ENCODE data around the gene CBY1. TPM values are rescaled to one million over a fixed set of nuclear protein-coding genes. Genes with fewer than 3 reads are reported as not detected.
"Not testable (repeated sequence)": the region's sequence is repeated elsewhere in the genome, so short reads cannot be mapped to it uniquely, and the experiment has no call there.

The CBY1 gene
- total and polyA plus RNA-seq, 4 donors: 6.3 to 14.9 (median 8.9) TPM

GRCh38 chr22:38641476-38642040 is 14.9 kb upstream of the CBY1 start:
- TF ChIP-seq ATF3 (IDR thresholded peaks at IDR 0.05): no peak
- no peak for TF ChIP-seq ZBTB33 (IDR thresholded peaks at IDR 0.05)
- TF ChIP-seq NR2F2 (IDR thresholded peaks at IDR 0.05): no peak
- no peak for TF ChIP-seq GABPA (IDR thresholded peaks at IDR 0.05 in 1 of 2, conservative IDR thresholded peaks at IDR 0.05 in 1 of 2)
- no peak for TF ChIP-seq HNF4A (conservative IDR thresholded peaks at IDR 0.05)
- no peak for TF ChIP-seq FOXA1 (IDR thresholded peaks at IDR 0.05)
- H3K9me3 ChIP-seq (ENCODE audit: control insufficient read depth in 4 of 4, low read length in 3 of 4): no peaks in the 10 kb centered on the region
- H3K4me3 ChIP-seq (ENCODE audit: low read depth in 1 of 3, low read length in 3 of 3): no peak overlapping the region
- H3K27me3 ChIP-seq (ENCODE audit: control insufficient read depth in 4 of 4, insufficient read depth in 4 of 4, low read length in 3 of 4): no peaks in the 10 kb centered on the region
- WGBS: 93% methylated on average over 13 of the region's 13 CpGs
- DNase-seq (ENCODE audit: low spot score): no peak
- no peak overlapping the region for H3K27ac ChIP-seq (ENCODE audit: low read depth in 1 of 2, low read length in 2 of 2)
- H3K9ac ChIP-seq (ENCODE audit: low read depth in 1 of 2, low read length in 2 of 2): no peak overlapping the region
- H3K36me3 ChIP-seq (ENCODE audit: control insufficient read depth in 4 of 4, insufficient read depth in 3 of 4, low read depth in 1 of 4, low read length in 3 of 4): no peaks in the 10 kb centered on the region
- no peaks in the 10 kb centered on the region for H3K4me1 ChIP-seq (ENCODE audit: control insufficient read depth in 4 of 4, insufficient read depth in 4 of 4, low read length in 3 of 4)

GRCh38 chr22:38644245-38644644 is 12.2 kb upstream of the CBY1 start:
- H3K36me3 ChIP-seq (ENCODE audit: control insufficient read depth in 4 of 4, insufficient read depth in 3 of 4, low read depth in 1 of 4, low read length in 3 of 4); H3K27ac ChIP-seq (ENCODE audit: low read depth in 1 of 2, low read length in 2 of 2); H3K9me3 ChIP-seq (ENCODE audit: control insufficient read depth in 4 of 4, low read length in 3 of 4); H3K9ac ChIP-seq (ENCODE audit: low read depth in 1 of 2, low read length in 2 of 2); DNase-seq (ENCODE audit: low spot score); H3K4me3 ChIP-seq (ENCODE audit: low read depth in 1 of 3, low read length in 3 of 3); H3K27me3 ChIP-seq (ENCODE audit: control insufficient read depth in 4 of 4, insufficient read depth in 4 of 4, low read length in 3 of 4); H3K4me1 ChIP-seq (ENCODE audit: control insufficient read depth in 4 of 4, insufficient read depth in 4 of 4, low read length in 3 of 4): not testable (repeated sequence)
- WGBS: 94% methylated on average over 5 of the region's 5 CpGs

GRCh38 chr22:38645430-38645829 is 11.0 kb upstream of the CBY1 start:
- Histone ChIP-seq H3K27ac (ENCODE audit: low read depth in 1 of 2, low read length in 2 of 2) (no peak overlapping the region), H3K27me3 (ENCODE audit: control insufficient read depth in 4 of 4, insufficient read depth in 4 of 4, low read length in 3 of 4) (no peaks in the 10 kb centered on the region), H3K4me1 (ENCODE audit: control insufficient read depth in 4 of 4, insufficient read depth in 4 of 4, low read length in 3 of 4) (no peaks in the 10 kb centered on the region), H3K9ac (ENCODE audit: low read depth in 1 of 2, low read length in 2 of 2) (no peak overlapping the region), H3K9me3 (ENCODE audit: control insufficient read depth in 4 of 4, low read length in 3 of 4) (no peaks in the 10 kb centered on the region), H3K36me3 (ENCODE audit: control insufficient read depth in 4 of 4, insufficient read depth in 3 of 4, low read depth in 1 of 4, low read length in 3 of 4) (no peaks in the 10 kb centered on the region), H3K4me3 (ENCODE audit: low read depth in 1 of 3, low read length in 3 of 3) (no peak overlapping the region)
- TF ChIP-seq RAD21 (IDR thresholded peaks at IDR 0.05): no peak
- no peak for TF ChIP-seq TAF1 (conservative IDR thresholded peaks at IDR 0.05)
- TF ChIP-seq NR2F2 (IDR thresholded peaks at IDR 0.05): no peak
- TF ChIP-seq EGR1 (IDR thresholded peaks at IDR 0.05; ENCODE audit: low read depth in 2 of 2): no peak
- no peak for TF ChIP-seq SP1 (IDR thresholded peaks at IDR 0.05)
- no peak for TF ChIP-seq MAX (IDR thresholded peaks at IDR 0.05)
- no peak for TF ChIP-seq HNF4A (conservative IDR thresholded peaks at IDR 0.05)
- TF ChIP-seq GABPA (IDR thresholded peaks at IDR 0.05 in 1 of 2, conservative IDR thresholded peaks at IDR 0.05 in 1 of 2): no peak
- TF ChIP-seq YY1 (IDR thresholded peaks at IDR 0.05): no peak
- TF ChIP-seq ZBTB33 (IDR thresholded peaks at IDR 0.05): no peak
- DNase-seq (ENCODE audit: low spot score): no peak
- 95% methylated on average over 6 of the region's 6 CpGs for WGBS
